Right lobe of liver (tissue), 6 donors: ENCODE data around the gene ALB. TPM values are rescaled to one million over a fixed set of nuclear protein-coding genes. Genes with fewer than 3 reads are reported as not detected.
"Not testable (repeated sequence)": the region's sequence is repeated elsewhere in the genome, so short reads cannot be mapped to it uniquely, and the experiment has no call there.

Experiments
- ATAC-seq, 4 donors: fragments of 200-7000 bp; cut with Tn5 transposase; one replicate each; pipeline ENCODE4 v1.9.1; 2020; ENCODE audit warnings: mild to moderate bottlenecking in 4 of 4, moderate library complexity in 4 of 4
- DNase-seq, 3 donors: peaks; one replicate each; pipeline ENCODE4 v3.0.0-alpha.2; 2020
- H3K27ac ChIP-seq, 3 donors: fragments of 200-600 bp; one replicate each; pipeline ENCODE4 v1.8.0; 2022
- H3K27me3 ChIP-seq, 2 donors: fragments of 200-600 bp; one replicate each; pipeline ENCODE4 v1.8.0; 2022
- H3K36me3 ChIP-seq, 4 donors: fragments of 200-600 bp; sonication (generic) in 1 of 4; one replicate each; pipeline versions ENCODE4 v1.5.1 to v1.8.0; 2017 to 2022; ENCODE audit warnings: control low read depth in 1 of 4
- H3K4me1 ChIP-seq, 4 donors: fragments of 200-600 bp; sonication (generic) in 1 of 4; one replicate each; pipeline versions ENCODE4 v1.5.1 to v1.8.0; 2017 to 2022; ENCODE audit warnings: control low read depth in 1 of 4
- H3K4me3 ChIP-seq, 3 donors: fragments of 200-600 bp; one replicate each; pipeline ENCODE4 v1.8.0; 2022
- H3K9me3 ChIP-seq, 4 donors: fragments of 200-600 bp; sonication (generic) in 1 of 4; one replicate each; pipeline versions ENCODE4 v1.5.1 to v1.8.0; 2017 to 2022; ENCODE audit warnings: control low read depth in 1 of 4
- CTCF ChIP-seq, 4 donors: fragments of 200-600 bp in 3 of 4; fragments of 450-650 bp in 1 of 4; IDR thresholded peaks; one replicate each; pipeline versions ENCODE4 v1.5.1 to v1.8.0; 2016 to 2022; ENCODE audit warnings: antibody characterized with exemption in 4 of 4, mild to moderate bottlenecking in 2 of 4
- POLR2A ChIP-seq: fragments of 450-650 bp; IDR thresholded peaks from one replicate; pipeline ENCODE4 v1.6.1; 2017; ENCODE audit warnings: antibody characterized with exemption, mild to moderate bottlenecking
- WGBS: methylation state at CpG from one replicate; pipeline ENCODE4 v1.1.6; 2018; ENCODE audit warnings: low coverage, low lambda C conversion rate; ENCODE audit not compliant: insufficient coverage; ENCODE audit errors: missing lambda C conversion rate; 5-methylcytosine and 5-hydroxymethylcytosine counted together
- intact Hi-C, 2 donors: fragments of 100-400 bp; cut with DNase I; formaldehyde crosslinking; loops; one replicate each; pipeline versions ENCODE4 v1.11.2 to v1.14.1; 2022
- total RNA-seq, 6 experiments: library from RNA; depleted of rRNA in 2 of 6; stranded (reverse); fragments of >200 nt in 2 of 6; fragmentation: NEBNext Ultra II Directional in 3 of 6; extraction: Animal tissue kit (Norgen Biotek cat#: 25700) in 3 of 6; gene quantifications; one replicate each; pipeline versions ENCODE4 v1.1.0 to v1.2.4, GENCODE V29; 2016 to 2023
- donor health status: DM: no; HTN: yes; CAD: no.
- donor health status: DM: no; HTN: no; CAD: no.
- donor health status: DM: no; HTN: no; CAD: no.
- donor health status: DM: no; HTN: yes; CAD: no.
- donor health status: DM: no; HTN: yes; CAD: no.

ALB gene
- total RNA-seq, 6 experiments from 2014 or later: 46,361 to 117,834 (median 75,397) TPM

- ATAC-seq (peak; percentile 55 to 70 (median 62)), DNase-seq (peak in 1 of 3 donors; percentile 65)
- Histone ChIP-seq H3K36me3 (no peaks in the 10 kb centered on the region), H3K9me3 (no peaks in the 10 kb centered on the region), H3K27ac (peak overlapping the region in 1 of 3 donors; percentile 52), H3K4me1 (peaks cover 0 to 60% (median 14%) of the 10 kb centered on the region in 4 donors), H3K27me3 (no peaks in the 10 kb centered on the region), H3K4me3 (no peak overlapping the region)
- TF ChIP-seq CTCF (IDR thresholded peaks at IDR 0.05) (no peak), POLR2A (peak; percentile 22)
- 35% methylated on average over 3 of the region's 3 CpGs for WGBS
- intact Hi-C loops: no loop called here
Observed at GRCh38 chr4:73383452-73383851, 20.6 kb upstream of the ALB start.

- Histone ChIP-seq H3K27me3 (no peaks in the 10 kb centered on the region), H3K27ac (no peak overlapping the region), H3K4me1 (peaks cover 0 to 52% (median 10%) of the 10 kb centered on the region in 4 donors), H3K4me3 (no peak overlapping the region), H3K9me3 (no peaks in the 10 kb centered on the region), H3K36me3 (no peaks in the 10 kb centered on the region)
- no peak for DNase-seq
- intact Hi-C loops: no loop called here
- TF ChIP-seq POLR2A: no peak
- no peak for TF ChIP-seq CTCF (IDR thresholded peaks at IDR 0.05)
- ATAC-seq: no peak
Observed at GRCh38 chr4:73387552-73387951, 16.5 kb upstream of the ALB start.

GRCh38 chr4:73388887-73389286 is 15.2 kb upstream of the ALB start:
- H3K9me3 ChIP-seq: no peaks in the 10 kb centered on the region
- peaks cover 0 to 53% (median 9%) of the 10 kb centered on the region in 4 donors for H3K4me1 ChIP-seq
- no peak overlapping the region for H3K4me3 ChIP-seq
- H3K36me3 ChIP-seq: no peaks in the 10 kb centered on the region
- intact Hi-C loops: no loop called here
- DNase-seq (no peak), ATAC-seq (peak; percentile 71 to 94 (median 79))
- peak overlapping the region in 2 of 3 donors; percentile 57 to 60 for H3K27ac ChIP-seq
- WGBS: 45% methylated on average over 1 of the region's 1 CpG
- no peaks in the 10 kb centered on the region for H3K27me3 ChIP-seq
- TF ChIP-seq CTCF (IDR thresholded peaks at IDR 0.05) (no peak), POLR2A (no peak)

- DNase-seq, ATAC-seq, H3K4me3 ChIP-seq, H3K27me3 ChIP-seq, H3K9me3 ChIP-seq, H3K36me3 ChIP-seq, intact Hi-C loops: not testable (repeated sequence)
- 94% methylated on average over 2 of the region's 2 CpGs for WGBS
- Histone ChIP-seq H3K27ac (peak overlapping the region in 2 of 3 donors; percentile 57 to 60), H3K4me1 (peaks cover 0 to 46% (median 9%) of the 10 kb centered on the region in 4 donors)
Observed at GRCh38 chr4:73389663-73390062, 14.4 kb upstream of the ALB start.

- H3K4me1 ChIP-seq: peaks cover 0 to 50% (median 14%) of the 10 kb centered on the region in 4 donors
- peak in 3 of 4 donors; percentile 22 to 48 (median 35) for ATAC-seq
Observed at GRCh38 chr4:73391774-73392173, 12.3 kb upstream of the ALB start.

More at GRCh38 chr4:73391774-73392173, 12.3 kb upstream of the ALB start:
- intact Hi-C loops: no loop called here
- TF ChIP-seq CTCF (IDR thresholded peaks at IDR 0.05) (no peak), POLR2A (no peak)
- H3K9me3 ChIP-seq: no peaks in the 10 kb centered on the region
- no peak overlapping the region for H3K4me3 ChIP-seq
- H3K27ac ChIP-seq: peak overlapping the region in 2 of 3 donors; percentile 19 to 37
- H3K36me3 ChIP-seq: no peaks in the 10 kb centered on the region
- no peaks in the 10 kb centered on the region for H3K27me3 ChIP-seq
- DNase-seq: no peak
